ENCODE data around the gene PLEKHM3. TPM values are rescaled to one million over a fixed set of nuclear protein-coding genes. Genes with fewer than 3 reads are reported as not detected.

PLEKHM3 gene
- total and polyA plus RNA-seq, 2 donors: 8.2 to 8.8 TPM

- Histone ChIP-seq H3K4me1 (ENCODE audit: control insufficient read depth in 2 of 2, insufficient read depth in 2 of 2, low read length in 2 of 2) (no peaks in the 10 kb centered on the region), H3K4me3 (ENCODE audit: low read length in 2 of 2) (no peak overlapping the region), H3K36me3 (ENCODE audit: control insufficient read depth in 2 of 2, insufficient read depth in 2 of 2, low read length in 1 of 2) (peaks cover 4 to 6% of the 10 kb centered on the region in 2 donors), H3K27ac (ENCODE audit: low read depth in 1 of 2, low read length in 1 of 2) (no peak overlapping the region), H3K9me3 (ENCODE audit: control insufficient read depth in 2 of 2, insufficient read depth in 1 of 2, low read length in 1 of 2) (no peaks in the 10 kb centered on the region), H3K27me3 (ENCODE audit: control insufficient read depth in 2 of 2, insufficient read depth in 1 of 2, low read length in 1 of 2) (no peaks in the 10 kb centered on the region)
- WGBS: 97% methylated on average over 5 of the region's 5 CpGs
- DNase-seq (ENCODE audit: low read depth in 6 of 9, low spot score in 9 of 9): no peak
These were observed 23.4 kb downstream of the PLEKHM3 start for GRCh38 chr2:208001924-208002323.

GRCh38 chr2:208000701-208001395 is 24.5 kb downstream of the PLEKHM3 start:
- Histone ChIP-seq H3K4me1 (ENCODE audit: control insufficient read depth in 2 of 2, insufficient read depth in 2 of 2, low read length in 2 of 2) (no peaks in the 10 kb centered on the region), H3K27ac (ENCODE audit: low read depth in 1 of 2, low read length in 1 of 2) (no peak overlapping the region), H3K27me3 (ENCODE audit: control insufficient read depth in 2 of 2, insufficient read depth in 1 of 2, low read length in 1 of 2) (no peaks in the 10 kb centered on the region), H3K4me3 (ENCODE audit: low read length in 2 of 2) (no peak overlapping the region), H3K36me3 (ENCODE audit: control insufficient read depth in 2 of 2, insufficient read depth in 2 of 2, low read length in 1 of 2) (peaks cover 4 to 6% of the 10 kb centered on the region in 2 donors), H3K9me3 (ENCODE audit: control insufficient read depth in 2 of 2, insufficient read depth in 1 of 2, low read length in 1 of 2) (no peaks in the 10 kb centered on the region)
- no peak for DNase-seq (ENCODE audit: low read depth in 6 of 9, low spot score in 9 of 9)
- 98% methylated on average over 10 of the region's 10 CpGs for WGBS

GRCh38 chr2:207996848-207997247 is 28.5 kb downstream of the PLEKHM3 start:
- H3K9me3 ChIP-seq (ENCODE audit: control insufficient read depth in 2 of 2, insufficient read depth in 1 of 2, low read length in 1 of 2): no peaks in the 10 kb centered on the region
- H3K36me3 ChIP-seq (ENCODE audit: control insufficient read depth in 2 of 2, insufficient read depth in 2 of 2, low read length in 1 of 2): peaks cover 4 to 6% of the 10 kb centered on the region in 2 donors
- WGBS: 97% methylated on average over 2 of the region's 2 CpGs
- no peak overlapping the region for H3K27ac ChIP-seq (ENCODE audit: low read depth in 1 of 2, low read length in 1 of 2)
- H3K4me1 ChIP-seq (ENCODE audit: control insufficient read depth in 2 of 2, insufficient read depth in 2 of 2, low read length in 2 of 2): no peaks in the 10 kb centered on the region
- no peak for DNase-seq (ENCODE audit: low read depth in 6 of 9, low spot score in 9 of 9)
- no peaks in the 10 kb centered on the region for H3K27me3 ChIP-seq (ENCODE audit: control insufficient read depth in 2 of 2, insufficient read depth in 1 of 2, low read length in 1 of 2)
- no peak overlapping the region for H3K4me3 ChIP-seq (ENCODE audit: low read length in 2 of 2)

- Histone ChIP-seq H3K27me3 (ENCODE audit: control insufficient read depth in 2 of 2, insufficient read depth in 1 of 2, low read length in 1 of 2) (no peaks in the 10 kb centered on the region), H3K4me1 (ENCODE audit: control insufficient read depth in 2 of 2, insufficient read depth in 2 of 2, low read length in 2 of 2) (no peaks in the 10 kb centered on the region), H3K4me3 (ENCODE audit: low read length in 2 of 2) (no peak overlapping the region), H3K27ac (ENCODE audit: low read depth in 1 of 2, low read length in 1 of 2) (peak overlapping the region in 1 of 2 donors; percentile 8), H3K9me3 (ENCODE audit: control insufficient read depth in 2 of 2, insufficient read depth in 1 of 2, low read length in 1 of 2) (no peaks in the 10 kb centered on the region), H3K36me3 (ENCODE audit: control insufficient read depth in 2 of 2, insufficient read depth in 2 of 2, low read length in 1 of 2) (peaks cover 4 to 6% of the 10 kb centered on the region in 2 donors)
- DNase-seq (ENCODE audit: low read depth in 6 of 9, low spot score in 9 of 9): no peak
- 87% methylated on average over 3 of the region's 3 CpGs for WGBS
These were observed 29.4 kb downstream of the PLEKHM3 start for GRCh38 chr2:207995887-207996286.

- no peaks in the 10 kb centered on the region for H3K36me3 ChIP-seq (ENCODE audit: control insufficient read depth in 2 of 2, insufficient read depth in 2 of 2, low read length in 1 of 2)
- DNase-seq (ENCODE audit: low read depth in 6 of 9, low spot score in 9 of 9): no peak
- WGBS: 97% methylated on average over 4 of the region's 4 CpGs
- H3K4me1 ChIP-seq (ENCODE audit: control insufficient read depth in 2 of 2, insufficient read depth in 2 of 2, low read length in 2 of 2): no peaks in the 10 kb centered on the region
- H3K27ac ChIP-seq (ENCODE audit: low read depth in 1 of 2, low read length in 1 of 2): no peak overlapping the region
- no peak overlapping the region for H3K4me3 ChIP-seq (ENCODE audit: low read length in 2 of 2)
- no peaks in the 10 kb centered on the region for H3K27me3 ChIP-seq (ENCODE audit: control insufficient read depth in 2 of 2, insufficient read depth in 1 of 2, low read length in 1 of 2)
- H3K9me3 ChIP-seq (ENCODE audit: control insufficient read depth in 2 of 2, insufficient read depth in 1 of 2, low read length in 1 of 2): no peaks in the 10 kb centered on the region
These were observed 32.1 kb downstream of the PLEKHM3 start for GRCh38 chr2:207993151-207993763.

- H3K27ac ChIP-seq (ENCODE audit: low read depth in 1 of 2, low read length in 1 of 2): no peak overlapping the region
- H3K27me3 ChIP-seq (ENCODE audit: control insufficient read depth in 2 of 2, insufficient read depth in 1 of 2, low read length in 1 of 2): no peaks in the 10 kb centered on the region
- WGBS: 98% methylated on average over 1 of the region's 1 CpG
- H3K9me3 ChIP-seq (ENCODE audit: control insufficient read depth in 2 of 2, insufficient read depth in 1 of 2, low read length in 1 of 2): no peaks in the 10 kb centered on the region
- H3K36me3 ChIP-seq (ENCODE audit: control insufficient read depth in 2 of 2, insufficient read depth in 2 of 2, low read length in 1 of 2): no peaks in the 10 kb centered on the region
- no peak for DNase-seq (ENCODE audit: low read depth in 6 of 9, low spot score in 9 of 9)
- H3K4me1 ChIP-seq (ENCODE audit: control insufficient read depth in 2 of 2, insufficient read depth in 2 of 2, low read length in 2 of 2): no peaks in the 10 kb centered on the region
- no peak overlapping the region for H3K4me3 ChIP-seq (ENCODE audit: low read length in 2 of 2)
These were observed 33.4 kb downstream of the PLEKHM3 start for GRCh38 chr2:207991944-207992343.

- Histone ChIP-seq H3K4me1 (ENCODE audit: control insufficient read depth in 2 of 2, insufficient read depth in 2 of 2, low read length in 2 of 2) (no peaks in the 10 kb centered on the region), H3K36me3 (ENCODE audit: control insufficient read depth in 2 of 2, insufficient read depth in 2 of 2, low read length in 1 of 2) (no peaks in the 10 kb centered on the region), H3K4me3 (ENCODE audit: low read length in 2 of 2) (no peak overlapping the region), H3K9me3 (ENCODE audit: control insufficient read depth in 2 of 2, insufficient read depth in 1 of 2, low read length in 1 of 2) (no peaks in the 10 kb centered on the region), H3K27me3 (ENCODE audit: control insufficient read depth in 2 of 2, insufficient read depth in 1 of 2, low read length in 1 of 2) (no peaks in the 10 kb centered on the region), H3K27ac (ENCODE audit: low read depth in 1 of 2, low read length in 1 of 2) (no peak overlapping the region)
- no peak for DNase-seq (ENCODE audit: low read depth in 6 of 9, low spot score in 9 of 9)
These were observed 34.5 kb downstream of the PLEKHM3 start for GRCh38 chr2:207990784-207991183.

- Histone ChIP-seq H3K27ac (ENCODE audit: low read depth in 1 of 2, low read length in 1 of 2) (no peak overlapping the region), H3K9me3 (ENCODE audit: control insufficient read depth in 2 of 2, insufficient read depth in 1 of 2, low read length in 1 of 2) (no peaks in the 10 kb centered on the region), H3K36me3 (ENCODE audit: control insufficient read depth in 2 of 2, insufficient read depth in 2 of 2, low read length in 1 of 2) (no peaks in the 10 kb centered on the region), H3K27me3 (ENCODE audit: control insufficient read depth in 2 of 2, insufficient read depth in 1 of 2, low read length in 1 of 2) (no peaks in the 10 kb centered on the region), H3K4me3 (ENCODE audit: low read length in 2 of 2) (no peak overlapping the region), H3K4me1 (ENCODE audit: control insufficient read depth in 2 of 2, insufficient read depth in 2 of 2, low read length in 2 of 2) (no peaks in the 10 kb centered on the region)
- WGBS: 91% methylated on average over 3 of the region's 3 CpGs
- no peak for DNase-seq (ENCODE audit: low read depth in 6 of 9, low spot score in 9 of 9)
These were observed 36.4 kb downstream of the PLEKHM3 start for GRCh38 chr2:207988975-207989374.

- no peak overlapping the region for H3K27ac ChIP-seq (ENCODE audit: low read depth in 1 of 2, low read length in 1 of 2)
- H3K36me3 ChIP-seq (ENCODE audit: control insufficient read depth in 2 of 2, insufficient read depth in 2 of 2, low read length in 1 of 2): no peaks in the 10 kb centered on the region
- WGBS: 97% methylated on average over 4 of the region's 4 CpGs
- H3K4me3 ChIP-seq (ENCODE audit: low read length in 2 of 2): no peak overlapping the region
- H3K27me3 ChIP-seq (ENCODE audit: control insufficient read depth in 2 of 2, insufficient read depth in 1 of 2, low read length in 1 of 2): no peaks in the 10 kb centered on the region
- H3K4me1 ChIP-seq (ENCODE audit: control insufficient read depth in 2 of 2, insufficient read depth in 2 of 2, low read length in 2 of 2): no peaks in the 10 kb centered on the region
- DNase-seq (ENCODE audit: low read depth in 6 of 9, low spot score in 9 of 9): no peak
- H3K9me3 ChIP-seq (ENCODE audit: control insufficient read depth in 2 of 2, insufficient read depth in 1 of 2, low read length in 1 of 2): no peaks in the 10 kb centered on the region
These were observed 38.2 kb downstream of the PLEKHM3 start for GRCh38 chr2:207987025-207987716.

Measured in thymus (tissue), 11 donors.